H1 (cell line): ENCODE data around the gene CSNK1A1.

Experiments
- ASH2L ChIP-seq: fragments of 200-600, 300-600 bp; sonication (generic); IDR thresholded peaks from one replicate; pipeline ENCODE4 v1.7.1; 2017; ENCODE audit warnings: low read length
- HDAC6 ChIP-seq: IDR thresholded peaks from one replicate; pipeline ENCODE4 v1.7.1; 2012; ENCODE audit warnings: low read depth, mild to moderate bottlenecking, inconsistent platforms, low read length, moderate library complexity

GRCh38 chr5:149559706-149560105 is 8.5 kb upstream of the CSNK1A1 start:
- TF ChIP-seq HDAC6 (no peak), ASH2L (no peak)
